ENCODE data around the gene SRSF11. TPM values are rescaled to one million over a fixed set of nuclear protein-coding genes. Genes with fewer than 3 reads are reported as not detected.
A peak's percentile ranks its signal among the peaks of the same experiment; 100 is the strongest.

Gene SRSF11
- total RNA-seq, 1 donor from 2014 or later = 185 TPM

DNA sequence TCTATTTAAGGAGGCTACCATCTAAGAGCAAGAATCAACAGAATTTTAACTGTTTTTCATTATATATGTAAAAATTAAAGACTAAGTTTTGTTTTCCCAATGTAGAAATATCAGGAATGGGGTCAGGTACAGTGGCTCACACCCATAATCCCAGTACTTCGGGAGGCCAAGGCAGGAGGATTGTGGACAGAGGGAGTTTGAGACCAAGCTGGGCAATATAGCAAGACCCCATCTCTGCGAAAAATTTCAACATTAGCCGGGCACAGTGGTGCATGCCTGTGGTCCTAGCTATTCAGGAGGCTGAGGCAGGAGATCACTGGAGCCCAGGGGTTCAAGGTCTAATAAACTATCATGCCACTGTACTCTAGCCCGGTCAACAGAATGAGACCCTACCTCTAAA, 21.1 kb upstream of the SRSF11 start:
- Histone ChIP-seq H3K79me2 (ENCODE audit: insufficient read depth, low read length) (peaks cover 100% of the 10 kb centered on the region), H2AFZ (ENCODE audit: low read depth, low read length) (no peak overlapping the region), H3K36me3 (ENCODE audit: insufficient read depth, low read length) (peaks cover 3% of the 10 kb centered on the region), H3K27ac (ENCODE audit: low read depth, low read length) (no peak overlapping the region), H3K9ac (ENCODE audit: low read length) (no peak overlapping the region), H3K9me3 (ENCODE audit: insufficient read depth, low read depth, low read length) (no peaks in the 10 kb centered on the region), H3K27me3 (ENCODE audit: insufficient read depth, low read length) (no peaks in the 10 kb centered on the region), H3K4me1 (ENCODE audit: insufficient read depth, low read length) (peaks cover 5% of the 10 kb centered on the region), H4K20me1 (ENCODE audit: insufficient read depth, low read length) (peaks cover 9% of the 10 kb centered on the region), H3K4me3 (ENCODE audit: insufficient read depth, low read depth, low read length) (no peak overlapping the region), H3K4me2 (ENCODE audit: low read length) (no peak overlapping the region)
- no peak for FAIRE-seq
- DNase-seq (ENCODE audit: low read depth) = no peak
- Mint-ChIP-seq H3K27ac (ENCODE audit: unreplicated experiment) (no peak overlapping the region), H3K4me1 (ENCODE audit: low read depth, unreplicated experiment) (peaks cover 5% of the 10 kb centered on the region), H3K9me3 (ENCODE audit: unreplicated experiment) (no peaks in the 10 kb centered on the region), H3K27me3 (ENCODE audit: low read depth, unreplicated experiment) (no peaks in the 10 kb centered on the region), H3K36me3 (ENCODE audit: low read depth, unreplicated experiment) (no peaks in the 10 kb centered on the region), H3K4me3 (ENCODE audit: unreplicated experiment) (no peak overlapping the region)
- no peak for TF ChIP-seq EZH2 (IDR thresholded peaks at IDR 0.05; ENCODE audit: insufficient read depth, low read length)
- TF ChIP-seq, protein P1, sequence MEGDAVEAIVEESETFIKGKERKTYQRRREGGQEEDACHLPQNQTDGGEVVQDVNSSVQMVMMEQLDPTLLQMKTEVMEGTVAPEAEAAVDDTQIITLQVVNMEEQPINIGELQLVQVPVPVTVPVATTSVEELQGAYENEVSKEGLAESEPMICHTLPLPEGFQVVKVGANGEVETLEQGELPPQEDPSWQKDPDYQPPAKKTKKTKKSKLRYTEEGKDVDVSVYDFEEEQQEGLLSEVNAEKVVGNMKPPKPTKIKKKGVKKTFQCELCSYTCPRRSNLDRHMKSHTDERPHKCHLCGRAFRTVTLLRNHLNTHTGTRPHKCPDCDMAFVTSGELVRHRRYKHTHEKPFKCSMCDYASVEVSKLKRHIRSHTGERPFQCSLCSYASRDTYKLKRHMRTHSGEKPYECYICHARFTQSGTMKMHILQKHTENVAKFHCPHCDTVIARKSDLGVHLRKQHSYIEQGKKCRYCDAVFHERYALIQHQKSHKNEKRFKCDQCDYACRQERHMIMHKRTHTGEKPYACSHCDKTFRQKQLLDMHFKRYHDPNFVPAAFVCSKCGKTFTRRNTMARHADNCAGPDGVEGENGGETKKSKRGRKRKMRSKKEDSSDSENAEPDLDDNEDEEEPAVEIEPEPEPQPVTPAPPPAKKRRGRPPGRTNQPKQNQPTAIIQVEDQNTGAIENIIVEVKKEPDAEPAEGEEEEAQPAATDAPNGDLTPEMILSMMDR (IDR thresholded peaks at IDR 0.05; ENCODE audit: insufficient read depth, low read depth, low read length) = no peak

DNA sequence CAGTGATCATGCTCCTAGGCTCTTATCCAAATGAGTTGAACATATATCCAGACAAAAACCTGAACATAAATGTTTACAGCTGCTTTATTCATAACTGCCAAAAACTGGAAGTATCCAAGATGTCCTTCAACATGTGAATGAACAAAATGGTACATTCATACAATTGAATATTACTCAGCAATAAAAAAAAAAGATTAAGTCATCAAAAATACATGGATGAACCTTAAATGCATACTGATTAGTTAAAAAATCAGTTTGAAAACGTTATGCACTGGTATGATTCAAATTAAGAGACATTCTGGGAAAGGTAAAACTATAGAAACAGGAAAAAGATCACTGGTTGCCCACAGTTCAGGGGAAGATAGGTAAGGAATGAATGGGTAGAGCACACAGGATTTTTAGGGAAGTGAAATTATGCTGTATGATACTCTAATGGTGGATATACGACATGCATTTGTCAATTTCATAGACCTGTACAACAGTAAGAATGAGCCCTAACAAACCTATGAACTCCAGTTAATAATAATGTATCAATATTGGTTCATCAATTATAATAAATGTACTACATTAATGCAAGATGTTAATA, 18.9 kb upstream of the SRSF11 start:
- DNase-seq (ENCODE audit: low read depth) = no peak
- Mint-ChIP-seq H3K27me3 (ENCODE audit: low read depth, unreplicated experiment) (no peaks in the 10 kb centered on the region), H3K4me1 (ENCODE audit: low read depth, unreplicated experiment) (peaks cover 5% of the 10 kb centered on the region), H3K9me3 (ENCODE audit: unreplicated experiment) (no peaks in the 10 kb centered on the region), H3K4me3 (ENCODE audit: unreplicated experiment) (no peak overlapping the region), H3K36me3 (ENCODE audit: low read depth, unreplicated experiment) (peaks cover under 1% of the 10 kb centered on the region), H3K27ac (ENCODE audit: unreplicated experiment) (no peak overlapping the region)
- H3K79me2 ChIP-seq (ENCODE audit: insufficient read depth, low read length) = peaks cover 99% of the 10 kb centered on the region
- H3K27me3 ChIP-seq (ENCODE audit: insufficient read depth, low read length) = no peaks in the 10 kb centered on the region
- H3K4me1 ChIP-seq (ENCODE audit: insufficient read depth, low read length) = peaks cover 5% of the 10 kb centered on the region
- no peak overlapping the region for H3K4me3 ChIP-seq (ENCODE audit: insufficient read depth, low read depth, low read length)
- H4K20me1 ChIP-seq (ENCODE audit: insufficient read depth, low read length) = peaks cover 5% of the 10 kb centered on the region
- H3K36me3 ChIP-seq (ENCODE audit: insufficient read depth, low read length) = peaks cover 3% of the 10 kb centered on the region
- no peak overlapping the region for H3K9ac ChIP-seq (ENCODE audit: low read length)
- no peak for FAIRE-seq
- no peaks in the 10 kb centered on the region for H3K9me3 ChIP-seq (ENCODE audit: insufficient read depth, low read depth, low read length)
- no peak for TF ChIP-seq EZH2 (IDR thresholded peaks at IDR 0.05; ENCODE audit: insufficient read depth, low read length)
- TF ChIP-seq, protein P1 (IDR thresholded peaks at IDR 0.05; ENCODE audit: insufficient read depth, low read depth, low read length) = no peak
- no peak overlapping the region for H3K27ac ChIP-seq (ENCODE audit: low read depth, low read length)
- no peak overlapping the region for H2AFZ ChIP-seq (ENCODE audit: low read depth, low read length)
- no peak overlapping the region for H3K4me2 ChIP-seq (ENCODE audit: low read length)

DNA sequence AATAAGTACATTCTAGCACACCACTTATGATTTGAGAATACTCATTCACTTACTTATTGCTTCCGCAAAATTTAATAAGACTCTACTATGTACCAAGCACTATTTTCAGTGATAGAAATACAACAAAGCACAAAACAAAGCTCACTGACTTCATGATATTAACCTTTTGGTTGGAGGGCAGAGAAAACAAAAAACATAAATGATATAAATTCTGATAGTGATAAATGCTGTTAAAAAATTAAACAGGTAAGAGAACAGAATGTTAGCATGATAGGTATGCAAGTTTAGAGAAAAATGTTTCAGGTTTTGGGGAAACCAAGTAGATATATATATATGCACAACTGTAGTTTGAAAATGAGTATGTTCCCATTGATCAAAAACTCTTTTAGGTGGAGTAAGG, 17.0 kb upstream of the SRSF11 start:
- Histone ChIP-seq H3K9ac (ENCODE audit: low read length) (peak overlapping the region; percentile 98), H3K4me3 (ENCODE audit: insufficient read depth, low read depth, low read length) (peak overlapping the region; percentile 98), H3K4me2 (ENCODE audit: low read length) (peak overlapping the region; percentile 98), H3K36me3 (ENCODE audit: insufficient read depth, low read length) (peaks cover 12% of the 10 kb centered on the region), H3K27ac (ENCODE audit: low read depth, low read length) (no peak overlapping the region), H3K27me3 (ENCODE audit: insufficient read depth, low read length) (no peaks in the 10 kb centered on the region), H2AFZ (ENCODE audit: low read depth, low read length) (no peak overlapping the region), H3K4me1 (ENCODE audit: insufficient read depth, low read length) (peaks cover 5% of the 10 kb centered on the region), H4K20me1 (ENCODE audit: insufficient read depth, low read length) (peaks cover 5% of the 10 kb centered on the region), H3K79me2 (ENCODE audit: insufficient read depth, low read length) (peaks cover 99% of the 10 kb centered on the region), H3K9me3 (ENCODE audit: insufficient read depth, low read depth, low read length) (no peaks in the 10 kb centered on the region)
- H3K27ac Mint-ChIP-seq (ENCODE audit: unreplicated experiment) = no peak overlapping the region
- H3K27me3 Mint-ChIP-seq (ENCODE audit: low read depth, unreplicated experiment) = no peaks in the 10 kb centered on the region
- no peak for DNase-seq (ENCODE audit: low read depth)
- H3K4me3 Mint-ChIP-seq (ENCODE audit: unreplicated experiment) = peak overlapping the region; percentile 100
- peaks cover 9% of the 10 kb centered on the region for H3K4me1 Mint-ChIP-seq (ENCODE audit: low read depth, unreplicated experiment)
- TF ChIP-seq, protein P1 (IDR thresholded peaks at IDR 0.05; ENCODE audit: insufficient read depth, low read depth, low read length) = no peak
- TF ChIP-seq EZH2 (IDR thresholded peaks at IDR 0.05; ENCODE audit: insufficient read depth, low read length) = no peak
- no peaks in the 10 kb centered on the region for H3K9me3 Mint-ChIP-seq (ENCODE audit: unreplicated experiment)
- peaks cover 3% of the 10 kb centered on the region for H3K36me3 Mint-ChIP-seq (ENCODE audit: low read depth, unreplicated experiment)
- no peak for FAIRE-seq
